ENCODE measurements around the gene FNTB.
A peak's percentile ranks its signal among the peaks of the same experiment; 100 is the strongest.

FNTB gene

DNA sequence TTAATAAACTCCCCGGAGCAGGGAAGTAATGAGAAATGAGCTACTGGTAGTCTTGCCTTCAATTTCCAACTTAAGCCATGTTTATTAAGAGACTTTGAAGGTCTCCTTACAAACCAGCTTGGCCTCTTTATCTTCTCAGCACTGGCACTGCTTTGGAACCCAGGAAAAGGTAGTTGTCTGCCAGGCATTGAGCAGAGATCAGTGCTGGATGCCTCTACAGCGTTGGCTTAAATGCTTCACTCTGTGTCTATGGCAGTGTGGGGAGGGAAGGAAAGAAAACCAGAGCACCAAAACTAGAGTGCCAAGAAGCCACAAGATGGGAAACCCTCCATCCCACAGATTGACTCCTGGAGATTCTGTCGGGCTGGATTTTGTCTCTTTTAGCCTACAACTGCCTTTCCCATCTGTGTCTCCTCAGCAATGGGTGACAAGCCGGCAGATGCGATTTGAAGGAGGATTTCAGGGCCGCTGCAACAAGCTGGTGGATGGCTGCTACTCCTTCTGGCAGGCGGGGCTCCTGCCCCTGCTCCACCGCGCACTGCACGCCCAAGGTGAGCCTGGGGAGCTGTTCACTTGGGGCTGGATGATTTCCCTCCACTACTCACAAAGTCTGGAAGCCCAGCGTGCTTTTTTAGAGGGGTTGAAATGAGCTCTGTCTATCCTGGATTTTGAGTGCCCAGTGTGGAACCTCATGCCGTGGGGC is 57.3 kb downstream of the FNTB start:
- no peak overlapping the region for H3K4ac ChIP-seq (ENCODE audit: low read depth, low read length)
- no peak overlapping the region for H3K18ac ChIP-seq (ENCODE audit: low read length)
- no peaks in the 10 kb centered on the region for H3K27me3 ChIP-seq (ENCODE audit: insufficient read depth, low read length)
- no peaks in the 10 kb centered on the region for H3K9me3 ChIP-seq (ENCODE audit: insufficient read depth, low read depth, low read length)
- no peak overlapping the region for H3K14ac ChIP-seq (ENCODE audit: low read length)
- DNase-seq: no peak
- H4K91ac ChIP-seq (ENCODE audit: low read depth, low read length): no peak overlapping the region
- H2AFZ ChIP-seq (ENCODE audit: insufficient read depth, low read length, poor library complexity): no peak overlapping the region
- no peak overlapping the region for H3K23ac ChIP-seq (ENCODE audit: low read length)
- peaks cover 11 to 18% of the 10 kb centered on the region in 2 experiments for H3K36me3 ChIP-seq (ENCODE audit: control insufficient read depth in 1 of 2, insufficient read depth in 2 of 2, low read length in 2 of 2)
- H4K12ac ChIP-seq (ENCODE audit: low read depth, low read length): no peak overlapping the region
- H4K8ac ChIP-seq (ENCODE audit: low read depth, low read length): no peak overlapping the region
- no peak overlapping the region for H3K27ac ChIP-seq (ENCODE audit: low read depth, low read length)
- no peaks in the 10 kb centered on the region for H3K79me2 ChIP-seq (ENCODE audit: control insufficient read depth, insufficient read depth, low read length, poor library complexity)
- no CpG with 5 or more reads among the region's 12 CpGs for WGBS (ENCODE audit: extremely low coverage, insufficient coverage, insufficient read length)
- no peak overlapping the region for H3K4me2 ChIP-seq (ENCODE audit: low read length)
- H3K4me1 ChIP-seq (ENCODE audit: control insufficient read depth in 1 of 2, insufficient read depth in 2 of 2, low read length in 2 of 2): no peaks in the 10 kb centered on the region
- H2BK120ac ChIP-seq (ENCODE audit: insufficient read depth, low read length, poor library complexity): no peak overlapping the region
- H2BK12ac ChIP-seq (ENCODE audit: low read length): no peak overlapping the region
- H3K79me1 ChIP-seq (ENCODE audit: low read length): no peaks in the 10 kb centered on the region
- H3K9ac ChIP-seq (ENCODE audit: low read length): no peak overlapping the region
- H2BK5ac ChIP-seq (ENCODE audit: low read depth, low read length, poor library complexity): no peak overlapping the region
- H2AK5ac ChIP-seq (ENCODE audit: low read length): no peak overlapping the region
- no peak overlapping the region for H3K4me3 ChIP-seq (ENCODE audit: low read depth, low read length)

DNA sequence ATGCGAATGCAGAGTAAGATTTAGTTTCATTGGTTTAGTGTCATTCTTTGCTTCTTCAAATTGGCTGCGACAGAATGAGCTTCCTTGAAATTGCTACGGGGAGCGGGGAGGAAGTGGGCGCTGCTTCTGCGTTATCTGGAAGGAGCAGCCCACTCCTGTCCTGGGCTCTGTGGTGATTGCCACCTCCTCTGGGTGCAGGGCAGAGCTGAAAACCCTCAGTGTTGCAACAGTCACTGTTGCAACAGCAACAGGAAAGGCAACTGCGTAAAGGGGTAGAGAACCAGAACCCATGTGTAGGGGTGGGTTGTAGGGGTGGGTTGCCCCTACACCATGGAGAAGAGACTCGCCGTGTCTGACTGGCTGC is 57.9 kb downstream of the FNTB start:
- Histone ChIP-seq H3K4ac (ENCODE audit: low read depth, low read length) (no peak overlapping the region), H3K9me3 (ENCODE audit: insufficient read depth, low read depth, low read length) (no peaks in the 10 kb centered on the region), H3K18ac (ENCODE audit: low read length) (no peak overlapping the region), H2AFZ (ENCODE audit: insufficient read depth, low read length, poor library complexity) (no peak overlapping the region), H3K4me2 (ENCODE audit: low read length) (no peak overlapping the region), H4K12ac (ENCODE audit: low read depth, low read length) (no peak overlapping the region), H4K91ac (ENCODE audit: low read depth, low read length) (no peak overlapping the region), H3K4me3 (ENCODE audit: low read depth, low read length) (no peak overlapping the region), H2AK5ac (ENCODE audit: low read length) (no peak overlapping the region), H2BK5ac (ENCODE audit: low read depth, low read length, poor library complexity) (no peak overlapping the region), H2BK120ac (ENCODE audit: insufficient read depth, low read length, poor library complexity) (no peak overlapping the region), H3K27me3 (ENCODE audit: insufficient read depth, low read length) (no peaks in the 10 kb centered on the region), H3K79me1 (ENCODE audit: low read length) (no peaks in the 10 kb centered on the region), H3K4me1 (ENCODE audit: control insufficient read depth in 1 of 2, insufficient read depth in 2 of 2, low read length in 2 of 2) (no peaks in the 10 kb centered on the region), H3K27ac (ENCODE audit: low read depth, low read length) (no peak overlapping the region), H3K79me2 (ENCODE audit: control insufficient read depth, insufficient read depth, low read length, poor library complexity) (no peaks in the 10 kb centered on the region), H3K36me3 (ENCODE audit: control insufficient read depth in 1 of 2, insufficient read depth in 2 of 2, low read length in 2 of 2) (peaks cover 11 to 18% of the 10 kb centered on the region in 2 experiments), H4K8ac (ENCODE audit: low read depth, low read length) (no peak overlapping the region), H2BK12ac (ENCODE audit: low read length) (no peak overlapping the region), H3K9ac (ENCODE audit: low read length) (no peak overlapping the region), H3K23ac (ENCODE audit: low read length) (no peak overlapping the region), H3K14ac (ENCODE audit: low read length) (no peak overlapping the region)
- no CpG with 5 or more reads among the region's 9 CpGs for WGBS (ENCODE audit: extremely low coverage, insufficient coverage, insufficient read length)
- DNase-seq: peak in 1 of 2 donors; percentile 6

DNA sequence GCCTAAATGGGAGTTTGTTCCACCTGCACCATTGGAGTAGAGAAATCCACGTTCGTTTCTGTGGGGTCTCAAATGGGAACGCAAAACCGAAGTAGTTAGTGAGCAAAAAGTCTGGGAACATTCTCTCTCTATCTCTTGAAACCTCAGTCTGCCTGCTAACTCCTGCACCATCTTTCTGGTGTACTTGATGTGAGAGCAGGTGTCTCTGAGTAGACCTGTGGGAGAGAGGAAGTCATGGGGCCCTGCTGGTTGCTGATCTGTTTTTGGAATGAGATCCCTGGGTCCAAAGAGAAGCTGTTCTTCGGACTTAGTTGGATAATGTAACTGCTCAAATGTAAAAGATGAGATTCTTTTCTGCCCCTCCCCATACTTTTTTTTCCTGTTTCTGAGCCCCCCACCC is 58.3 kb downstream of the FNTB start:
- Histone ChIP-seq H3K4ac (ENCODE audit: low read depth, low read length) (no peak overlapping the region), H3K4me3 (ENCODE audit: low read depth, low read length) (no peak overlapping the region), H2AFZ (ENCODE audit: insufficient read depth, low read length, poor library complexity) (no peak overlapping the region), H3K27me3 (ENCODE audit: insufficient read depth, low read length) (no peaks in the 10 kb centered on the region), H3K36me3 (ENCODE audit: control insufficient read depth in 1 of 2, insufficient read depth in 2 of 2, low read length in 2 of 2) (peaks cover 9 to 18% of the 10 kb centered on the region in 2 experiments), H4K91ac (ENCODE audit: low read depth, low read length) (no peak overlapping the region), H3K4me2 (ENCODE audit: low read length) (no peak overlapping the region), H4K8ac (ENCODE audit: low read depth, low read length) (no peak overlapping the region), H3K9ac (ENCODE audit: low read length) (no peak overlapping the region), H3K79me2 (ENCODE audit: control insufficient read depth, insufficient read depth, low read length, poor library complexity) (no peaks in the 10 kb centered on the region), H3K27ac (ENCODE audit: low read depth, low read length) (no peak overlapping the region), H2AK5ac (ENCODE audit: low read length) (no peak overlapping the region), H4K12ac (ENCODE audit: low read depth, low read length) (no peak overlapping the region), H3K18ac (ENCODE audit: low read length) (no peak overlapping the region), H2BK12ac (ENCODE audit: low read length) (no peak overlapping the region), H2BK120ac (ENCODE audit: insufficient read depth, low read length, poor library complexity) (no peak overlapping the region), H3K4me1 (ENCODE audit: control insufficient read depth in 1 of 2, insufficient read depth in 2 of 2, low read length in 2 of 2) (no peaks in the 10 kb centered on the region), H3K23ac (ENCODE audit: low read length) (no peak overlapping the region), H3K9me3 (ENCODE audit: insufficient read depth, low read depth, low read length) (no peaks in the 10 kb centered on the region), H2BK5ac (ENCODE audit: low read depth, low read length, poor library complexity) (no peak overlapping the region), H3K14ac (ENCODE audit: low read length) (no peak overlapping the region), H3K79me1 (ENCODE audit: low read length) (no peaks in the 10 kb centered on the region)
- no peak for DNase-seq
- no CpG with 5 or more reads among the region's 5 CpGs for WGBS (ENCODE audit: extremely low coverage, insufficient coverage, insufficient read length)

DNA sequence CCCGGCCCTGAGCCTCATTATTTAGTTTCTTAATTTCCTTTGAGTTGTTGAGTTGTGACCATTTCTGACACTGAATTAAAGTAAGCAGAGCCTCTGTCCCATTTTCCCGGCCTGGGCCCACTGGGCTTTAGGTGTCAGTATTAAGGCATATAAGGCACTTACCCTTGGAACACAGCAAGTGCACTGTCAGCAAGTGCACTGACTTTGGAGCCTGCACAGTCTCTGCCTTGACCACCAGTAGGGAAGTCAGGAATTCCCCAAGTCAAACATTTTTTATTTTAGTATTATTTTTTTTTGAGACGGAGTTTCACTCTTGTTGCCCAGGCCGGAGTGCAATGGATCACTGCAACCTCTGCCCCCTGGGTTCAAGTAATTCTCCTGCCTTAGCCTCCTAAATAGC is 59.0 kb downstream of the FNTB start:
- no peak overlapping the region for H3K14ac ChIP-seq (ENCODE audit: low read length)
- no peak overlapping the region for H3K4me3 ChIP-seq (ENCODE audit: low read depth, low read length)
- DNase-seq: no peak
- no peaks in the 10 kb centered on the region for H3K9me3 ChIP-seq (ENCODE audit: insufficient read depth, low read depth, low read length)
- no peak overlapping the region for H2BK12ac ChIP-seq (ENCODE audit: low read length)
- H2AK5ac ChIP-seq (ENCODE audit: low read length): no peak overlapping the region
- H3K79me2 ChIP-seq (ENCODE audit: control insufficient read depth, insufficient read depth, low read length, poor library complexity): no peaks in the 10 kb centered on the region
- no peak overlapping the region for H3K27ac ChIP-seq (ENCODE audit: low read depth, low read length)
- no peak overlapping the region for H3K9ac ChIP-seq (ENCODE audit: low read length)
- no peaks in the 10 kb centered on the region for H3K79me1 ChIP-seq (ENCODE audit: low read length)
- no peak overlapping the region for H4K8ac ChIP-seq (ENCODE audit: low read depth, low read length)
- no peak overlapping the region for H3K23ac ChIP-seq (ENCODE audit: low read length)
- no peak overlapping the region for H2AFZ ChIP-seq (ENCODE audit: insufficient read depth, low read length, poor library complexity)
- no peak overlapping the region for H4K91ac ChIP-seq (ENCODE audit: low read depth, low read length)
- no peaks in the 10 kb centered on the region for H3K27me3 ChIP-seq (ENCODE audit: insufficient read depth, low read length)
- H2BK5ac ChIP-seq (ENCODE audit: low read depth, low read length, poor library complexity): no peak overlapping the region
- WGBS (ENCODE audit: extremely low coverage, insufficient coverage, insufficient read length): no CpG with 5 or more reads among the region's 4 CpGs
- H2BK120ac ChIP-seq (ENCODE audit: insufficient read depth, low read length, poor library complexity): no peak overlapping the region
- no peak overlapping the region for H3K4me2 ChIP-seq (ENCODE audit: low read length)
- peaks cover 8 to 16% of the 10 kb centered on the region in 2 experiments for H3K36me3 ChIP-seq (ENCODE audit: control insufficient read depth in 1 of 2, insufficient read depth in 2 of 2, low read length in 2 of 2)
- H3K18ac ChIP-seq (ENCODE audit: low read length): no peak overlapping the region
- no peaks in the 10 kb centered on the region for H3K4me1 ChIP-seq (ENCODE audit: control insufficient read depth in 1 of 2, insufficient read depth in 2 of 2, low read length in 2 of 2)
- no peak overlapping the region for H3K4ac ChIP-seq (ENCODE audit: low read depth, low read length)
- H4K12ac ChIP-seq (ENCODE audit: low read depth, low read length): no peak overlapping the region

Measured in trophoblast cell (in vitro differentiated cells and primary cell).